HG03342 (cell line): ENCODE data around the gene AFF1.

Experiments used
- ATAC-seq: cut with Tn5 transposase; IDR thresholded peaks from one replicate; pipeline ENCODE4 v1.9.1; 2021; ENCODE audit warnings: mild to moderate bottlenecking, moderate library complexity; ENCODE audit not compliant: unreplicated experiment

The AFF1 gene, protein sequence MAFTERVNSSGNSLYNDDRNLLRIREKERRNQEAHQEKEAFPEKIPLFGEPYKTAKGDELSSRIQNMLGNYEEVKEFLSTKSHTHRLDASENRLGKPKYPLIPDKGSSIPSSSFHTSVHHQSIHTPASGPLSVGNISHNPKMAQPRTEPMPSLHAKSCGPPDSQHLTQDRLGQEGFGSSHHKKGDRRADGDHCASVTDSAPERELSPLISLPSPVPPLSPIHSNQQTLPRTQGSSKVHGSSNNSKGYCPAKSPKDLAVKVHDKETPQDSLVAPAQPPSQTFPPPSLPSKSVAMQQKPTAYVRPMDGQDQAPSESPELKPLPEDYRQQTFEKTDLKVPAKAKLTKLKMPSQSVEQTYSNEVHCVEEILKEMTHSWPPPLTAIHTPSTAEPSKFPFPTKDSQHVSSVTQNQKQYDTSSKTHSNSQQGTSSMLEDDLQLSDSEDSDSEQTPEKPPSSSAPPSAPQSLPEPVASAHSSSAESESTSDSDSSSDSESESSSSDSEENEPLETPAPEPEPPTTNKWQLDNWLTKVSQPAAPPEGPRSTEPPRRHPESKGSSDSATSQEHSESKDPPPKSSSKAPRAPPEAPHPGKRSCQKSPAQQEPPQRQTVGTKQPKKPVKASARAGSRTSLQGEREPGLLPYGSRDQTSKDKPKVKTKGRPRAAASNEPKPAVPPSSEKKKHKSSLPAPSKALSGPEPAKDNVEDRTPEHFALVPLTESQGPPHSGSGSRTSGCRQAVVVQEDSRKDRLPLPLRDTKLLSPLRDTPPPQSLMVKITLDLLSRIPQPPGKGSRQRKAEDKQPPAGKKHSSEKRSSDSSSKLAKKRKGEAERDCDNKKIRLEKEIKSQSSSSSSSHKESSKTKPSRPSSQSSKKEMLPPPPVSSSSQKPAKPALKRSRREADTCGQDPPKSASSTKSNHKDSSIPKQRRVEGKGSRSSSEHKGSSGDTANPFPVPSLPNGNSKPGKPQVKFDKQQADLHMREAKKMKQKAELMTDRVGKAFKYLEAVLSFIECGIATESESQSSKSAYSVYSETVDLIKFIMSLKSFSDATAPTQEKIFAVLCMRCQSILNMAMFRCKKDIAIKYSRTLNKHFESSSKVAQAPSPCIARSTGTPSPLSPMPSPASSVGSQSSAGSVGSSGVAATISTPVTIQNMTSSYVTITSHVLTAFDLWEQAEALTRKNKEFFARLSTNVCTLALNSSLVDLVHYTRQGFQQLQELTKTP

DNA sequence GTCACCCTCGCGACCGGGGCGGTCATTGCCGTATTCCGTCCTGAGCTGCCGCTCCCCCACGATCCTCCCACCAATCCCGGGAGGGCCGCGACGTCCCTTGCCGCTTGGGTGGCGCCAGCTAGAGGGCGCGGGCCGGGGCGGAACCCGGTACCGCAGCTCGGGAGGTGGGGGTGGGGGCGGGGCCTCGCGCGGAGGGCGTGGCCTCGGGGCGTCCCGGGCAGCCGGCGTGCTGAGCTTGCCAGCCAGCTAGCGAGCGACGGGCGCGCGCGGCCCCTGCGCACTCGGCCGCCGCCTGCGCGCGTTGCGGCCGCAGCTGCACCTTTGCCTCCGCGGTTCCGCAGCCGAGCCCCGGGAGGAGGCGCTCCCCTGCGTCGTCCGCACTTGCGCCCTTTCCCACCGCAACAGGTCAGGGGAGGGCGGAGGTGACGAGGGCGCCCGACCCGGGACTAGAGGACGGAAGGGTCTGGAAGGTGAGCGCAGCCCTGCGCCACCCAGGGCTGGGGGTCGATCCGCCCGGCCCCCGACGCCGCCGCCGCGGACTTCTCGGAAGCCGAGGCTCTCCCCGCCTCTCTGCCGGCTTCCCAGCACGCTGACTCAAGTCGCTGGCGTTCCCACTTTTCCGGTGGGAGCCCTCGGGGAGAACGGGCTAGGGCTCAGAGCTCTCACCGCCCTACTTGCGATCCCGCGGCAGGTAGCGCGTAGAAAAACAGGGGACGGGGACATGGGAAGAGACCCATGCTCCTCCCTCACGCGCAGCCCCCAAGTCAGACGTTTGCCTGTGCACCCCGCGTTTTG lies at the start of gene AFF1:
Gene AFF1, plus strand, starts transcription at position 241 of the 795 bp plus-strand sequence. CDS start 13,523 bp downstream, outside the sequence.
- ATAC-seq, result peak; percentile 45

GRCh38 chr4:86890790-86891189 lies 44.0 kb upstream of the AFF1 start:
- no peak for ATAC-seq

- peak; percentile 64 for ATAC-seq
Measured at GRCh38 chr4:86891762-86892635, 42.8 kb upstream of the AFF1 start, which contains the start of gene C4orf36. C4orf36 (minus strand) TSS chr4:86892422; CDS start chr4:86891520, 902 bp downstream.

DNA sequence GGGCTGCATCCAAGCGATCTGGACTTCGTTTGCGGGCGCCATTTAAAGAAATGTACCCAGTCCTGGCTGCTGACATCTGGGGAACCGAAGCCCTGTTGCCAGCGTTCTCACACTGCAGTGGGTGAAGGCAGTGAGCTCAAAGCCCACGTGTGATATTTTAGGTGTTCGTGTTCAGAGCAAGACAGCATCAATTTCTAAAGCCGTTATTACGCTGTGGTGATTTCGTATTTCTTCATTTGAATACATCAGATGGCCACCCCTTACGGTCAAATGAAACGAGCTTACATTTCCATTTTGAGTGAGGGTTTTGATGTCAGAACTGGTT lies 42.2 kb upstream of the AFF1 start:
- peak; percentile 7 for ATAC-seq

- ATAC-seq, result no peak
Measured at GRCh38 chr4:86893136-86893535, 41.7 kb upstream of the AFF1 start.

DNA sequence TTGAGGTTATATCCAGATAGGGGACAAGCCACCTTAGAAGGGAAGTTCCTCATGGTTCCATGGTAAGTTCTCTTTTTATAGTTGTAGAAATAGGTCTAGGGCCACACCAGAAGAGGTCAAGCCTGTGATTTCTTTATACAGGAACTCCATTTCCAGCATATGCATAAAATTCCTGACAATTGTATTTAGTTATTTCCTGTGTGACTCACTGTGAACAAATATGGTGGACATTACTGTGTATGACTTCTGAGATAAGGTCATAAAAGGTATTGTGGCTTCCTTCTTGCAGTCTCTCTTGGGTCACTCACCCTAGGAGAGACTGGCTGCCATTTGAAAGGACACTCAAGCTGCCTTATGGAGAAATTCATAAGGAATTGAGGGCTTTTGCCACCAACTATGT lies 40.4 kb upstream of the AFF1 start:
- ATAC-seq, result no peak

DNA sequence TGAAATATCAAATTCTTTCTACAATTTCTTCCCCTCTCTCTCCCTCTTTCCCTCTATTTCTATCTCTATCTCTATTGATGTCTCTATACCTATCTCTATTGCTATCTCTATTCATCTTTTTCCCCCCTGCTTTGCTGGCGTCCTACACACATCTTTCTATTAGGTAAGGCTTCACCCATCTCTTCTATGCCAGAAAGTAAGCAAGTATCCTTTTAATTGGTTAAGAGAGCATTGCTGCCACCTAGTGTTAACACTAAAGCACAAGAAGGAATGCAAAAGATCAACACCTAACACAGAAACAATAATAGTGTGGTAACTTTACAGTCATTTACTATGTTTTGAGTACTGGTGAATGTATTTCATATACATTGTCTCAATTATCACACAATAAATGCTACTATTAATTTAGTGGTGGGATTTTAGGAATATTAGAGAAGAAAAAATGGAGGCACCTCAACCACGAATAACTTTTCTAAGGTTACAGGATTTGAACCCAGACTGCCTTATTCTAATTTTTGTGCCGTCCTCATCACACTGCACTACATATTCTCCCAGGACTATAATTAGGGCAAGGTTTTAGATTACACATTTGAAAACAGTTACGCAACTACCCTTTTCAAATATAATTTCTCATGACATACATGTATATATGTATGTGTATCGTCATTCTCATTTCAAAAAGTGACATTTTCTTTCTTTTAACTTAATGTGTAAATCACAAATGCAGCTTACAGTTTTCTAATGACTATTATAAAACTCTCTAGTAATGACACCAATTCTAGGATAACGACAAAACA lies 38.9 kb upstream of the AFF1 start:
- peak; percentile 64 for ATAC-seq

DNA sequence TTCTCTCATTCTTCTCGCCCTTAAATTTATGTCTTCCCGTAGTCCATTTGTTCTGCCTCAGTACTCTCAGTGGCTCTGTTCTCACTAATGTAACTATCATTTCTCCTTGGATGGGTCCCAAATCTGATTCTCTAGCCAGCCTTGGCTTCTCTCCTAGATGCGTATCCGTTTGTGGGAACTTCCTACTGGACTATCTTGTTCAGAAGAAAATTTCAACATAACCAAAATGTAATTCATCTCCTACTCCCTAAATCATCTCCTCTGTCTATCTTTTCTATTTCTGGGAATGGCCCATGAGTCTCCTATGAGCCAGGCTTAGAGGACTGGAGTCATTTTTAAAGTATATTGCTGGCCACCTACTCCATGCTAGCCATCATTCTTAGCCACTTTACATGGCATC lies 38.2 kb upstream of the AFF1 start:
- ATAC-seq, result no peak

GRCh38 chr4:86898562-86898961 lies 36.2 kb upstream of the AFF1 start:
- ATAC-seq, result no peak

DNA sequence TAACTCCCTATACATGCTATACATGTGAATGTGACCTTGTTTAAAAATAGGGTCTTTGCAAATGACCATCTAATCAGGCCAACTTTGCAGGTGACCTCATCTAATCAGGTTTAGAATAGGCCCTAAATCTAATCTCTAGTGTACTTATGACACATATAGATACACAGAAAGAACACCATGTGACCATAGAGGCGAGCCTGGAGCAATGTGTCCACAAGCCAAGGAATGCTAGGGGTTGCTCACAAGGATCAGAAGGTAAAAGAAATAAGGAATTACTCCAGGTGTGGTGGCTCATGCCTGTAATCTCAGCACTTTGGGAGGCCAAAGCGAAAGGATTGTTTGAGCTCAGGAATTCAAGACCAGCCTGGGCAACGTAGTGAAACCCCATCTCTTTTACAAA lies 32.9 kb upstream of the AFF1 start:
- no peak for ATAC-seq

GRCh38 chr4:86908251-86908657 lies 26.6 kb upstream of the AFF1 start:
- no peak for ATAC-seq

DNA sequence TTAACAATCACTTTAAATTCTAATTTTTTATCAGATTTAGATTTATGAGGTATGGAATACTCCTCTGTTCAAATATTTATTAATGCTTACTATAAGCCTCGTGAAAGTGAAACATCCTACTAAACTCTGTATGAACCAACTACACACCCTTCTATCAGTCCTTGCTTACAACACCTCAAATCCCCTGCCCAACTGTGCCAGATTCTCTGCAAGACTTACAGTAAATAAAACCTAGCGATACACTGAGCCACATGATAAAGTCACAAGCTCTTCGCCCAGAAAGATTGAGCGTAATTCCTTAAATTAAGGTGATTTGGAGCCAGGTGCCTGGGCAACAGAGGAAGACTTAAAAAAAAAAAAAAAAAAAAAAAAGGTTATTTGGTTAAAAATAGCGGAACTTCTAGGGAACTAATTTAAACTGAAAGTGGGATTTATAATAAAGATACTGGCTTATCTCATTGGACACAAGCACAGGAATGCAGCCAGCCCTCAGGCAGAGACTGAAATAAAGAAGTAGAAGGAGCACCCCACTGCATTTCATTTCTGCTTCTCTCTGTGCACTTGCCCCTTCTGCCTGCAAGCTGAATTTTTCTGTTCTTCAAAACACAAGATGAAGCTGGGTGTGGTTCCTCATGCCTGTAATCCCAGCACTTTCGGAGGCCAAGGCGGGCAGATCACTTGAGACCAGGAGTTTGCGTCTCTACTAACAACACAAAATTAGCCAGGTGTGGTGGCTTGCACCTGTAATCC lies 25.1 kb upstream of the AFF1 start:
- no peak for ATAC-seq

DNA sequence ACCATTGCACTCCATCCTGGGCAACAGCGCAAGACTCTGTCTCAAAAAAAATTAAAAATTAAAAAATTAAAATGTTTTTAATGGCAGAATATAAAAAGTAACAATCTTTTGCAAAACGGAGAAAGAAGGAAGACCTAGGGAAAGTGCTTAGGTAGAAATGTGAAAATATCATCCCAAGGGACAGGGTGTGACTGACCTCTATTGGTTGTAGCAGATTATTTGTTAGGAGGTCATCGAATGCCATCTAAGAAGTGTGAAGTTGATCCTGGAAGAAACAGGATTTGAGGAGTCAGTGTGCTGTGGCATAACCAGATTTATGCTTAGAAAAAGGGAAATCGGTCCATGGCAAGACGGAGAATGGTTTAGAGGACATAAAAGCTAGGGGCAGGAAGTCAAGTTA lies 24.4 kb upstream of the AFF1 start:
- ATAC-seq, result no peak

DNA sequence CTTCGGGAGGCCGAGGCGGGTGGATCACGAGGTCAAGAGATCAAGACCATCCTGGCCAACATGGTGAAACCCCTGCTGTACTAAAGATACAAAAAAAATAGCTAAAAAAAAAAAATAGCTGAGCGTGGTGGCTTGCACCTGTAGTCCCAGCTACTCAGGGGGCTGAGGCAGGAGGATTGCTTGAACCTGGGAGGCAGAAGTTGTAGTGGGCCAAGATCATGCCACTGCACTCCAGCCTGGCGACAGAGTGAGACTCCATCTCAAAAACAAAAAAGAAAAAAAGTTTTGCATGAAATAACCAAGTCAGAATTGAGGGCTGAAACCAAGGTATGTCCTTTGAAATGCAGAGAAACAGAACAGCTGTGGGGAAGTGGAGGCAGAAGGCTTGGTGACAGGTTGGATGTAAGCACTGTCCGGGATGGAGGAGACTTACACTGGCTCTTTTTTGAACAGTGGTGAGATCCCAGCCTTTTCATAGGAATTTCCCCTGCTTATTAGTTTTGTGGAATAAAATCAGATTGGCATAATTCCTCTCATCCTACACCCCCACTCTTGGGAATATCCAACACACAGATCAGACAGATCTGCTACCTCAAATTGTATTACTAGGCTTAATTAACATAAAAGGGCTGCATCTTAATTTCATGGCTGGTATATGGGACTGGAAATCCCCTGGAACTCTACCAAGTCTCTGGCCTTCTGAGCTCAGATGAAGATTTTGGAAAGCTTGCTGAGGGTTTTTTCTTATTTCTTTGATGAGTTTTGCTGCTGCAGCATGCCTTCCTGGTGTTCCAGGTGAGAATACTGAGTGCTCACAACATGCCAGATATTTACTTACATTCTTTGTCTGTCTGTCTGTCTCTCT lies 23.8 kb upstream of the AFF1 start:
- ATAC-seq, result no peak

GRCh38 chr4:86916392-86916791 lies 18.4 kb upstream of the AFF1 start:
- no peak for ATAC-seq

- ATAC-seq, result no peak
Measured at GRCh38 chr4:86917212-86918039, 17.4 kb upstream of the AFF1 start.
